Activated T-helper 1 cell treated with anti-CD3 and anti-CD28 coated beads, Interleukin-12 subunit alpha, Interleukin-12 subunit beta, Interleukin-2, Interleukin-4 antibody, amounts not matched to agents 30 ng/mL and 10 ng/mL and 1 ng/mL, durations not matched to agents 14 hours and 24 hours and 36 hours (primary cell): Measurements from ENCODE around the gene DENND2C. TPM values are rescaled to one million over a fixed set of nuclear protein-coding genes. Genes with fewer than 3 reads are reported as not detected.

Experiments
- DNase-seq: peaks from one replicate; pipeline ENCODE4 v3.0.0; 2021; ENCODE audit warnings: low spot score
- H3K27ac Mint-ChIP-seq: one replicate; pipeline ENCODE4 v1.8.0; 2021; ENCODE audit warnings: mild to moderate bottlenecking, mixed read lengths
- H3K27me3 Mint-ChIP-seq: one replicate; pipeline ENCODE4 v1.8.0; 2022; ENCODE audit warnings: mild to moderate bottlenecking, moderate library complexity, mixed read lengths; ENCODE audit not compliant: insufficient read depth
- H3K36me3 Mint-ChIP-seq: one replicate; pipeline ENCODE4 v1.8.0; 2021; ENCODE audit warnings: low read depth, mixed read lengths
- H3K4me1 Mint-ChIP-seq: one replicate; pipeline ENCODE4 v1.8.0; 2021; ENCODE audit warnings: low read depth, mixed read lengths
- H3K4me3 Mint-ChIP-seq: one replicate; pipeline ENCODE4 v1.8.0; 2021; ENCODE audit warnings: mild to moderate bottlenecking, moderate library complexity, mixed read lengths
- H3K9me3 Mint-ChIP-seq: one replicate; pipeline ENCODE4 v1.8.0; 2021; ENCODE audit warnings: mixed read lengths
- intact Hi-C: fragments of 100-400 bp; cut with micrococcal nuclease; formaldehyde crosslinking; loops from one replicate; pipeline ENCODE4 v1.15.1; 2024
- total RNA-seq: library from RNA; stranded (reverse); gene quantifications from 2 replicates; pipeline ENCODE4 v1.2.3, GENCODE V29; 2022

Gene DENND2C
- total RNA-seq, 1 donor from 2014 or later = 0.16 TPM

- Mint-ChIP-seq H3K4me3 (no peak overlapping the region), H3K9me3 (no peaks in the 10 kb centered on the region), H3K4me1 (no peaks in the 10 kb centered on the region), H3K27ac (no peak overlapping the region), H3K36me3 (no peaks in the 10 kb centered on the region), H3K27me3 (peaks cover 3% of the 10 kb centered on the region)
- DNase-seq = no peak
- intact Hi-C loops = no loop called here
Observed at GRCh38 chr1:114550336-114550735, 119.5 kb downstream of the DENND2C start.

DNA sequence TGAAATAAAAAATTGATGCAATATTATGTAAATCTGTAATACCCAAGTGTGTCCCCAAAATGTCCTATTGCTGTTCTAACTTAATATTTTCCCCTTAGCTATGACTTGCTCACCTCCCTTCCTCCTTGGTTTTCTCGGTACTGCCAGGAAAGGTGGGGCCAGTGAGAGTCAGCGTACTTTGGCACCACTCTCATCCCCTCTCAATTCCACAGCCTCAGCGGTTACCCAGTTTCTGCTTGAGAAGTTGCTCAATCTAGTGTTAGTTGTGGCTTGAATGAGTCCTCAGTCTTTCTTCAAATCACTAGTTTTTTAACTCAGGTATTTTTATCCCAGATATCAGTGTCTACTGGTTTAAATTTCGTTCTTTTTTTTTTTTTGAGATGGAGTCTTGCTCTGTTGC, 120.7 kb downstream of the DENND2C start:
- H3K9me3 Mint-ChIP-seq = no peaks in the 10 kb centered on the region
- no peak for DNase-seq
- no peak overlapping the region for H3K4me3 Mint-ChIP-seq
- intact Hi-C loops = no loop called here
- H3K4me1 Mint-ChIP-seq = no peaks in the 10 kb centered on the region
- peaks cover 3% of the 10 kb centered on the region for H3K27me3 Mint-ChIP-seq
- no peaks in the 10 kb centered on the region for H3K36me3 Mint-ChIP-seq
- no peak overlapping the region for H3K27ac Mint-ChIP-seq

- intact Hi-C loops = no loop called here
- no peaks in the 10 kb centered on the region for H3K9me3 Mint-ChIP-seq
- no peaks in the 10 kb centered on the region for H3K4me1 Mint-ChIP-seq
- H3K27me3 Mint-ChIP-seq = peaks cover 3% of the 10 kb centered on the region
- H3K4me3 Mint-ChIP-seq = no peak overlapping the region
- no peaks in the 10 kb centered on the region for H3K36me3 Mint-ChIP-seq
- no peak for DNase-seq
- H3K27ac Mint-ChIP-seq = no peak overlapping the region
Observed at GRCh38 chr1:114547076-114547475, 122.8 kb downstream of the DENND2C start.

DNA sequence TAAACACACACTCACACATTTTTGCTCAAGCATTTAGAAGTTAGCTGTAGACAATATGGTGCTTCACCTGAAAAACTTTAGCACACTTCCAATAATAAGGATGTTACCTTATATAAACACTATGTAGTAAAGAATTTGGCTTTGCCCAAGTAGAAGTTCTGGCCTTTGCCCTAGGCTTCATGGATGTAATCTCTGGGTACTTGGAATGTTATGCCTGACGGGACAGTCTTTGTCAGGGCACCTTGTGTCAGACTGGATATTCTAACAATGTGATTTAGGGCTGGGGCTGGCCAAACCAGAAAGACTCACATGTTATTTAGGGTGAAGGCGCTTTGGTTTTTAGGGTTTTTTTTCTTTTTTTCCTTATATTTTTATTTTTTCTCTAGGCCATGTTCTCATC, 124.1 kb downstream of the DENND2C start:
- Mint-ChIP-seq H3K27me3 (peaks cover under 1% of the 10 kb centered on the region), H3K4me3 (no peak overlapping the region)
- intact Hi-C loops = no loop called here

GRCh38 chr1:114545315-114545714, 124.5 kb downstream of the DENND2C start:
- intact Hi-C loops = no loop called here
- no peaks in the 10 kb centered on the region for H3K4me1 Mint-ChIP-seq
- no peak for DNase-seq
- no peaks in the 10 kb centered on the region for H3K36me3 Mint-ChIP-seq
- H3K27me3 Mint-ChIP-seq = no peaks in the 10 kb centered on the region
- H3K9me3 Mint-ChIP-seq = no peaks in the 10 kb centered on the region
- no peak overlapping the region for H3K27ac Mint-ChIP-seq
- no peak overlapping the region for H3K4me3 Mint-ChIP-seq

More for the DNA sequence above, 124.1 kb downstream of the DENND2C start:
- no peak for DNase-seq
- no peaks in the 10 kb centered on the region for H3K9me3 Mint-ChIP-seq
- no peak overlapping the region for H3K27ac Mint-ChIP-seq
- H3K4me1 Mint-ChIP-seq = no peaks in the 10 kb centered on the region
- H3K36me3 Mint-ChIP-seq = no peaks in the 10 kb centered on the region

GRCh38 chr1:114540821-114541220, 129.0 kb downstream of the DENND2C start:
- H3K4me1 Mint-ChIP-seq = no peaks in the 10 kb centered on the region
- no peaks in the 10 kb centered on the region for H3K36me3 Mint-ChIP-seq
- H3K27me3 Mint-ChIP-seq = no peaks in the 10 kb centered on the region
- intact Hi-C loops = no loop called here
- no peak overlapping the region for H3K4me3 Mint-ChIP-seq
- DNase-seq = no peak
- no peaks in the 10 kb centered on the region for H3K9me3 Mint-ChIP-seq
- no peak overlapping the region for H3K27ac Mint-ChIP-seq

- no peak for DNase-seq
- Mint-ChIP-seq H3K36me3 (no peaks in the 10 kb centered on the region), H3K27me3 (no peaks in the 10 kb centered on the region), H3K4me3 (no peak overlapping the region), H3K4me1 (no peaks in the 10 kb centered on the region), H3K27ac (no peak overlapping the region), H3K9me3 (no peaks in the 10 kb centered on the region)
- intact Hi-C loops = no loop called here
Observed at GRCh38 chr1:114540272-114540671, 129.6 kb downstream of the DENND2C start.

GRCh38 chr1:114536043-114536442, 133.8 kb downstream of the DENND2C start:
- H3K9me3 Mint-ChIP-seq = no peaks in the 10 kb centered on the region
- no peak overlapping the region for H3K27ac Mint-ChIP-seq
- DNase-seq = no peak
- H3K36me3 Mint-ChIP-seq = no peaks in the 10 kb centered on the region
- no peaks in the 10 kb centered on the region for H3K4me1 Mint-ChIP-seq
- intact Hi-C loops = no loop called here
- no peak overlapping the region for H3K4me3 Mint-ChIP-seq
- no peaks in the 10 kb centered on the region for H3K27me3 Mint-ChIP-seq

DNA sequence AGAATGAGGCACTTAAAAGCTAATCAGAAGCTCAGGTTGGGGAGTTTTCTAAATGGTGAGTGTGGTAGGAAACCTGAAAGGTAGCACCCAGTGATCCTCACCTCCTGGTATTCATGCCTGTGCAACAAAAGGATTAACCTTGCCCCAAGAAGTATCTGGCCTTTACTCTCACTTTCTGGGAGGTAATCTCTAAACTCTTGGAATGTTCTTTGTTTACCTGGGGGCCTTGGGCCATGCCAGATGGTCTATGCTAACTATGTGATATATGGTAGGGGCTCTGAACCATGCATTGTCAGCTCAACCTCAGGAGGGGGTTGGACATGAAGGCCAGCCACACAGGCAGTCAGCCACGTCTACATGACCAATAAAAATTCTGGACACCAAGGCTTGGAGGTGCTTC, 134.4 kb downstream of the DENND2C start:
- Mint-ChIP-seq H3K27ac (no peak overlapping the region), H3K4me1 (no peaks in the 10 kb centered on the region), H3K4me3 (no peak overlapping the region), H3K9me3 (no peaks in the 10 kb centered on the region), H3K36me3 (no peaks in the 10 kb centered on the region), H3K27me3 (no peaks in the 10 kb centered on the region)
- DNase-seq = no peak
- intact Hi-C loops = no loop called here

Other genes with a start within 250 kb of the DENND2C start
- gene TRIM33, start 158.8 kb downstream of the DENND2C start, total RNA-seq = 39.2 and 41.7 TPM in 2 replicates
- 61.9 and 63.0 TPM in 2 replicates for gene BCAS2, start 88.4 kb downstream of the DENND2C start, total RNA-seq
- gene AMPD1, start 25.5 kb upstream of the DENND2C start, total RNA-seq = 0.56 TPM in 1 of 2 replicates, not detected in the other
- 57.5 and 62.1 TPM in 2 replicates for gene NRAS, start 46.7 kb upstream of the DENND2C start, total RNA-seq
- 398 and 421 TPM in 2 replicates for gene CSDE1, start 87.9 kb upstream of the DENND2C start, total RNA-seq
- 59.4 and 65.0 TPM in 2 replicates for gene SIKE1, start 110.6 kb upstream of the DENND2C start, total RNA-seq
- not detected in 2 replicates for gene SYCP1, start 184.8 kb upstream of the DENND2C start, total RNA-seq